H1 (cell line): ENCODE results near the gene RRAS. TPM values are rescaled to one million over a fixed set of nuclear protein-coding genes. Genes with fewer than 3 reads are reported as not detected.
A peak's percentile ranks its signal among the peaks of the same experiment; 100 is the strongest.

ENCODE experiments used
- CTCF ChIA-PET: fragments of 300-600 bp; sonication (Branson Sonifier 250); formaldehyde crosslinking; loops from one replicate; lab custom pipeline; 2021; ENCODE audit not compliant: partially characterized antibody; lab: Charles Lee
- POLR2A ChIA-PET: fragments of 300-600 bp; sonication (Branson Sonifier 250); formaldehyde crosslinking; loops from one replicate; lab custom pipeline; 2021; ENCODE audit warnings: inconsistent platforms; ENCODE audit not compliant: partially characterized antibody; lab: Charles Lee
- DNase-seq, 2 experiments: peaks; one replicate each; pipeline versions ENCODE4 v3.0.0 to v3.0.0-alpha.2; 2010 to 2022; ENCODE audit warnings: low spot score in 2 of 2, low read depth in 1 of 2, mixed read lengths in 1 of 2
- FAIRE-seq: peaks from 2 replicates; lab custom pipeline; 2011; peaks lifted over from hg19 to GRCh38; lab: Jason Lieb, UNC
- H2AFZ ChIP-seq: 2 replicates; pipeline ENCODE4 v1.8.1; 2012; ENCODE audit warnings: low read length, inconsistent platforms
- H2AK5ac ChIP-seq: 2 replicates; pipeline ENCODE4 v1.6.1; 2013; ENCODE audit warnings: low read depth, low read length
- H2BK120ac ChIP-seq: replicated peaks from 2 replicates; pipeline ENCODE3; 2013; ENCODE audit warnings: low read depth, low read length, inconsistent platforms
- H2BK12ac ChIP-seq: 2 replicates; pipeline ENCODE4 v1.6.1; 2013; ENCODE audit warnings: low read depth, low read length
- H2BK15ac ChIP-seq: 2 replicates; pipeline ENCODE4 v1.6.1; 2013; ENCODE audit warnings: low read length
- H2BK20ac ChIP-seq: 2 replicates; pipeline ENCODE4 v1.6.1; 2013; ENCODE audit warnings: low read length
- H2BK5ac ChIP-seq: 2 replicates; pipeline ENCODE4 v1.6.1; 2013; ENCODE audit warnings: low read depth, low read length
- H3K14ac ChIP-seq: 2 replicates; pipeline ENCODE4 v1.6.1; 2013; ENCODE audit warnings: inconsistent platforms; ENCODE audit not compliant: insufficient read length
- H3K18ac ChIP-seq: 2 replicates; pipeline ENCODE4 v1.6.1; 2013; ENCODE audit warnings: low read length; ENCODE audit errors: extremely low read depth
- H3K23ac ChIP-seq: 2 replicates; pipeline ENCODE4 v1.6.1; 2013; ENCODE audit warnings: inconsistent platforms; ENCODE audit not compliant: insufficient read length
- H3K23me2 ChIP-seq: 2 replicates; pipeline ENCODE4 v1.6.1; 2013; ENCODE audit warnings: low read depth, low read length
- H3K27ac ChIP-seq: 2 replicates; pipeline ENCODE4 v1.6.1; 2011; ENCODE audit warnings: low read depth, low read length, inconsistent platforms
- H3K27me3 ChIP-seq, 4 experiments: replicated peaks in 1 of 4; 1 replicate in 1 of 4; 2 replicates in 3 of 4; pipeline versions ENCODE4 v1.6.1 to v1.8.1; 2011 to 2013; ENCODE audit warnings: low read length in 3 of 4, mild to moderate bottlenecking in 3 of 4, inconsistent platforms in 2 of 4, mixed read lengths in 2 of 4, moderate library complexity in 1 of 4; ENCODE audit not compliant: control insufficient read depth in 3 of 4, insufficient read depth in 3 of 4; ENCODE audit errors: extremely low read depth in 1 of 4
- H3K36me3 ChIP-seq, 4 experiments: 2 replicates each; pipeline versions ENCODE4 v1.6.1 to v1.8.1; 2011 to 2013; ENCODE audit warnings: mild to moderate bottlenecking in 4 of 4, low read length in 3 of 4, moderate library complexity in 2 of 4, control low read depth in 1 of 4, inconsistent platforms in 1 of 4; ENCODE audit not compliant: insufficient read depth in 4 of 4, control insufficient read depth in 2 of 4
- H3K4ac ChIP-seq: replicated peaks from 2 replicates; pipeline ENCODE3; 2013; ENCODE audit warnings: low read length, low read depth, mixed read lengths, inconsistent platforms; ENCODE audit not compliant: insufficient read length
- H3K4me1 ChIP-seq, 4 experiments: replicated peaks in 1 of 4; 1 replicate in 1 of 4; 2 replicates in 3 of 4; pipeline versions ENCODE4 v1.6.1 to v1.8.1; 2011 to 2013; ENCODE audit warnings: low read length in 3 of 4, inconsistent platforms in 2 of 4, mixed read lengths in 1 of 4; ENCODE audit not compliant: insufficient read depth in 4 of 4, control insufficient read depth in 3 of 4
- H3K4me2 ChIP-seq, 2 experiments: 2 replicates each; pipeline versions ENCODE4 v1.6.1 to v1.8.1; 2011 to 2013; ENCODE audit warnings: low read depth in 2 of 2, low read length in 2 of 2, control low read depth in 1 of 2, inconsistent platforms in 1 of 2, mild to moderate bottlenecking in 1 of 2; ENCODE audit not compliant: insufficient read depth in 1 of 2
- H3K4me3 ChIP-seq, 4 experiments: fragments of 200-600, 300-600 bp in 1 of 4; sonication (generic), shearing (Covaris generic), sonication (Bioruptor Twin) in 1 of 4; 2 replicates each; pipeline versions ENCODE4 v1.5.1 to v1.8.1; 2011 to 2016; ENCODE audit warnings: low read length in 4 of 4, low read depth in 3 of 4, control low read depth in 2 of 4, inconsistent platforms in 2 of 4, mild to moderate bottlenecking in 2 of 4, mixed read lengths in 1 of 4, moderate library complexity in 1 of 4; ENCODE audit not compliant: insufficient read depth in 2 of 4; ENCODE audit errors: extremely low read depth in 1 of 4
- H3K56ac ChIP-seq: replicated peaks from 2 replicates; pipeline ENCODE3; 2013; ENCODE audit warnings: low read depth, mild to moderate bottlenecking, mixed read lengths, low read length, inconsistent platforms; ENCODE audit not compliant: insufficient read length
- H3K79me1 ChIP-seq: 2 replicates; pipeline ENCODE4 v1.6.1; 2013; ENCODE audit warnings: low read depth, low read length, control low read depth
- H3K79me2 ChIP-seq, 2 experiments: 2 replicates each; pipeline versions ENCODE4 v1.6.1 to v1.8.1; 2012 to 2013; ENCODE audit warnings: low read length in 2 of 2, mild to moderate bottlenecking in 2 of 2, inconsistent platforms in 1 of 2; ENCODE audit not compliant: insufficient read depth in 2 of 2, control insufficient read depth in 1 of 2
- H3K9ac ChIP-seq, 4 experiments: replicated peaks in 1 of 4; 1 replicate in 1 of 4; 2 replicates in 3 of 4; pipeline versions ENCODE4 v1.6.1 to v1.8.1; 2011 to 2013; ENCODE audit warnings: low read depth in 3 of 4, low read length in 3 of 4, control low read depth in 2 of 4, mild to moderate bottlenecking in 2 of 4, moderate library complexity in 2 of 4, inconsistent platforms in 1 of 4; ENCODE audit errors: extremely low read depth in 1 of 4
- H3K9me3 ChIP-seq, 2 experiments: 2 replicates each; pipeline versions ENCODE4 v1.6.1 to v1.8.1; 2012 to 2013; ENCODE audit warnings: mild to moderate bottlenecking in 2 of 2, moderate library complexity in 2 of 2, control low read depth in 1 of 2, inconsistent platforms in 1 of 2, low read depth in 1 of 2, low read length in 1 of 2, mixed read lengths in 1 of 2; ENCODE audit not compliant: insufficient read depth in 2 of 2
- H4K20me1 ChIP-seq, 2 experiments: replicated peaks in 1 of 2; 2 replicates each; pipeline versions ENCODE3 to v1.8.1; 2011 to 2013; ENCODE audit warnings: inconsistent platforms in 2 of 2, low read length in 2 of 2, mild to moderate bottlenecking in 1 of 2; ENCODE audit not compliant: insufficient read depth in 2 of 2, control insufficient read depth in 1 of 2
- H4K5ac ChIP-seq: 2 replicates; pipeline ENCODE4 v1.6.1; 2013; ENCODE audit warnings: low read length, low read depth, mixed read lengths, inconsistent platforms; ENCODE audit not compliant: insufficient read length
- H4K8ac ChIP-seq: 2 replicates; pipeline ENCODE4 v1.8.0; 2013; ENCODE audit warnings: mild to moderate bottlenecking, moderate library complexity, low read length, inconsistent platforms; ENCODE audit not compliant: insufficient read depth; ENCODE audit errors: extremely low read depth
- H4K91ac ChIP-seq: replicated peaks from 2 replicates; pipeline ENCODE3; 2013; ENCODE audit warnings: low read length, mixed read lengths, inconsistent platforms; ENCODE audit not compliant: insufficient read length
- ATF3 ChIP-seq: IDR thresholded peaks from 2 replicates; pipeline ENCODE4 v1.6.1; 2011; ENCODE audit warnings: low read depth, mild to moderate bottlenecking, low read length; ENCODE audit not compliant: insufficient read depth
- BRCA1 ChIP-seq: IDR thresholded peaks from 2 replicates; pipeline ENCODE4 v1.6.1; 2012; ENCODE audit warnings: low read depth, low read length, improper control_type of control experiment
- E2F6 ChIP-seq: IDR thresholded peaks from 2 replicates; pipeline ENCODE4 v1.6.1; 2012; ENCODE audit warnings: inconsistent platforms
- KDM4A ChIP-seq: IDR thresholded peaks from one replicate; pipeline ENCODE4 v1.7.1; 2012; ENCODE audit warnings: low read depth, mild to moderate bottlenecking, moderate library complexity, low read length, inconsistent platforms; ENCODE audit not compliant: severe bottlenecking
- KDM5A ChIP-seq: fragments of 200-600 bp; IDR thresholded peaks from 2 replicates; pipeline ENCODE4 v1.7.1; 2012; ENCODE audit warnings: mild to moderate bottlenecking, low read length, inconsistent platforms, mixed read lengths
- MAX ChIP-seq: IDR thresholded peaks from 2 replicates; pipeline ENCODE4 v1.6.1; 2012; ENCODE audit warnings: inconsistent platforms
- PHF8 ChIP-seq: fragments of 200-600 bp; sonication (generic); conservative IDR thresholded peaks from 2 replicates; pipeline ENCODE4 v1.7.1; 2012; ENCODE audit warnings: low read depth, mild to moderate bottlenecking, inconsistent platforms, low read length, moderate library complexity
- RNF2 ChIP-seq: fragments of 200-900, 300-1000 bp; sonication (generic); IDR thresholded peaks from 2 replicates; pipeline ENCODE4 v1.7.1; 2016; ENCODE audit warnings: borderline replicate concordance, low read depth, mild to moderate bottlenecking, antibody characterized with exemption, low read length; ENCODE audit not compliant: poor library complexity, severe bottlenecking; ENCODE audit errors: missing control alignments
- WGBS, 2 experiments: shearing (Covaris generic) in 1 of 2; methylation state at CpG; one replicate each; pipeline versions ENCODE4 v1.1.6 to v1.1.7; 2013 to 2015; ENCODE audit warnings: low lambda C conversion rate in 2 of 2, mixed read lengths in 2 of 2, inconsistent platforms in 1 of 2, low coverage in 1 of 2, missing lambda C conversion rate in 1 of 2; ENCODE audit not compliant: insufficient replicate concordance in 2 of 2, insufficient coverage in 1 of 2, insufficient read length in 1 of 2; ENCODE audit errors: extremely low coverage in 1 of 2, missing lambda C conversion rate in 1 of 2; 5-methylcytosine and 5-hydroxymethylcytosine counted together
- polyA plus RNA-seq, 7 experiments: library from polyadenylated mRNA; depleted of rRNA in 3 of 7; stranded (reverse) in 5 of 7; unstranded in 2 of 7; fragments of >200 nt in 5 of 7; fragments of 200-250 nt in 2 of 7; gene quantifications; 1 replicate in 5 of 7; 2 replicates in 1 of 7; 4 replicates in 1 of 7; pipeline versions ENCODE4 v1.2.1 to v1.2.3, GENCODE V29; 2011 to 2013; ENCODE audit warnings: missing spikeins in 2 of 7, mixed read lengths in 2 of 7
- total RNA-seq: library from RNA; stranded (reverse); fragmentation: NEBNext Ultra II Directional; extraction: Animal tissue kit (Norgen Biotek cat#: 25700); gene quantifications from 2 replicates; pipeline ENCODE4 v1.2.1, GENCODE V29; 2021

RRAS gene
- total and polyA plus RNA-seq, 2 of the 8 experiments (the other 6 are each of a cell fraction or from before 2014, with no cell fraction given): 17.7 to 49.1 TPM

- Histone ChIP-seq H2BK20ac (no peak overlapping the region), H2BK5ac (peak overlapping the region; percentile 86; the same call in 1 of the 2 replicates), H2BK120ac (no peak overlapping the region), H2BK15ac (no peak overlapping the region), H4K5ac (no peak overlapping the region), H3K4me1 (peaks cover 0 to 14% (median 5%) of the 10 kb centered on the region in 4 experiments; a peak in 4 of 7 replicates), H2BK12ac (peak overlapping the region; percentile 33; the same call in 1 of the 2 replicates), H3K79me1 (0 out of 2 replicates have a peak, but pooled peaks cover 2% of the 10 kb centered on the region), H3K79me2 (no peaks in the 10 kb centered on the region), H3K4me3 (no peak overlapping the region), H4K91ac (no peak overlapping the region), H3K23ac (no peak overlapping the region), H3K4ac (no peak overlapping the region), H3K56ac (no peak overlapping the region), H3K23me2 (no peaks in the 10 kb centered on the region; the same call in 1 of the 2 replicates), H3K14ac (no peak overlapping the region), H2AK5ac (no peak overlapping the region), H4K20me1 (peaks cover 6 to 17% of the 10 kb centered on the region in 2 experiments), H3K18ac (no peak overlapping the region; the same call in 1 of the 2 replicates), H3K9ac (0 out of 7 replicates have a peak overlapping the region, but pooled peaks of 1 of the 4 experiments have one; percentile 27), H3K9me3 (peaks cover 9 to 11% of the 10 kb centered on the region in 2 experiments), H3K4me2 (no peak overlapping the region), H3K36me3 (peaks cover 16 to 76% (median 57%) of the 10 kb centered on the region in 4 experiments; a peak in 7 of 8 replicates), H4K8ac (no peak overlapping the region), H3K27ac (no peak overlapping the region), H2AFZ (no peak overlapping the region), H3K27me3 (no peaks in the 10 kb centered on the region)
- ChIA-PET POLR2A (interaction anchor here (0.8 to 18.0 kb wide), 10 partner anchors 9 to 75 kb away, joined by 3 to 275 read pairs (median 6); partner anchors contain the start of genes BCL2L12, IRF3, NOSIP and PRMT1), CTCF (interaction anchor here (0.6 to 3.8 kb wide), 8 partner anchors 9 to 62 kb away, joined by 3 to 39 read pairs (median 6); partner anchors contain the start of genes BCL2L12 and IRF3)
- 92% methylated on average over 23 of the region's 23 CpGs; no CpG with 5 or more reads in 1 of the 2 experiments for WGBS, 2 experiments
- FAIRE-seq (no peak), DNase-seq (no peak)
- TF ChIP-seq MAX (no peak), KDM5A (no peak), PHF8 (no peak), ATF3 (no peak), KDM4A (no peak), BRCA1 (no peak), E2F6 (no peak), RNF2 (no peak)
Measured at GRCh38 chr19:49655570-49656455, 15.9 kb upstream of the RRAS start.
